ENCODE results near the gene STEAP3. TPM values are rescaled to one million over a fixed set of nuclear protein-coding genes. Genes with fewer than 3 reads are reported as not detected.
"Not testable (repeated sequence)": the region's sequence is repeated elsewhere in the genome, so short reads cannot be mapped to it uniquely, and the experiment has no call there.

STEAP3 gene
- total RNA-seq, 2 experiments from 2014 or later: not detected

GRCh38 chr2:119261493-119262225 is 38.0 kb downstream of the STEAP3 start:
- ChIA-PET CTCF (no interaction called here), POLR2A (no interaction called here)
- Mint-ChIP-seq H3K27ac (no peak overlapping the region), H3K27me3 (peaks cover 5% of the 10 kb centered on the region), H3K4me1 (no peaks in the 10 kb centered on the region), H3K4me3 (no peak overlapping the region), H3K9me3 (no peaks in the 10 kb centered on the region), H3K36me3 (ENCODE audit: low read depth) (no peaks in the 10 kb centered on the region)
- no peak for DNase-seq

DNA sequence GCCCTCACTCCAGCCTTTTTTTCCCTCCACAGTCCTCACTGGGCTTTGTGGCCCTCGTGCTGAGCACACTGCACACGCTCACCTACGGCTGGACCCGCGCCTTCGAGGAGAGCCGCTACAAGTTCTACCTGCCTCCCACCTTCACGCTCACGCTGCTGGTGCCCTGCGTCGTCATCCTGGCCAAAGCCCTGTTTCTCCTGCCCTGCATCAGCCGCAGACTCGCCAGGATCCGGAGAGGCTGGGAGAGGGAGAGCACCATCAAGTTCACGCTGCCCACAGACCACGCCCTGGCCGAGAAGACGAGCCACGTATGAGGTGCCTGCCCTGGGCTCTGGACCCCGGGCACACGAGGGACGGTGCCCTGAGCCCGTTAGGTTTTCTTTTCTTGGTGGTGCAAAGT is 39.4 kb downstream of the STEAP3 start:
- peaks cover 13% of the 10 kb centered on the region for H3K27me3 Mint-ChIP-seq
- no peaks in the 10 kb centered on the region for H3K9me3 Mint-ChIP-seq
- ChIA-PET POLR2A (no interaction called here), CTCF (interaction anchor here (2.8 kb wide), 1 partner anchor 381 kb away, joined by 7 read pairs; no protein-coding TSS in a partner anchor)
- DNase-seq: no peak
- no peak overlapping the region for H3K4me3 Mint-ChIP-seq
- H3K27ac Mint-ChIP-seq: no peak overlapping the region
- no peaks in the 10 kb centered on the region for H3K36me3 Mint-ChIP-seq (ENCODE audit: low read depth)
- H3K4me1 Mint-ChIP-seq: no peaks in the 10 kb centered on the region

- peaks cover 16% of the 10 kb centered on the region for H3K27me3 Mint-ChIP-seq
- no peaks in the 10 kb centered on the region for H3K9me3 Mint-ChIP-seq
- H3K4me1 Mint-ChIP-seq: no peaks in the 10 kb centered on the region
- ChIA-PET POLR2A (no interaction called here), CTCF (interaction anchor here (1.1 to 2.8 kb wide), 2 partner anchors 244 to 382 kb away, joined by 3 to 7 read pairs; no protein-coding TSS in a partner anchor)
- DNase-seq: no peak
- no peaks in the 10 kb centered on the region for H3K36me3 Mint-ChIP-seq (ENCODE audit: low read depth)
- no peak overlapping the region for H3K27ac Mint-ChIP-seq
- H3K4me3 Mint-ChIP-seq: no peak overlapping the region
Measured at GRCh38 chr2:119263656-119264055, 40.0 kb downstream of the STEAP3 start.

GRCh38 chr2:119264781-119265692 is 41.4 kb downstream of the STEAP3 start:
- no peaks in the 10 kb centered on the region for H3K36me3 Mint-ChIP-seq (ENCODE audit: low read depth)
- peaks cover 16% of the 10 kb centered on the region for H3K27me3 Mint-ChIP-seq
- H3K27ac Mint-ChIP-seq: no peak overlapping the region
- no peak overlapping the region for H3K4me3 Mint-ChIP-seq
- H3K9me3 Mint-ChIP-seq: no peaks in the 10 kb centered on the region
- POLR2A ChIA-PET: no interaction called here
- DNase-seq: peak; percentile 32
- CTCF ChIA-PET: interaction anchor here (0.7 to 2.8 kb wide), 5 partner anchors 10 to 383 kb away, joined by 3 to 7 read pairs (median 4); no protein-coding TSS in a partner anchor
- H3K4me1 Mint-ChIP-seq: no peaks in the 10 kb centered on the region

- POLR2A ChIA-PET: no interaction called here
- no peaks in the 10 kb centered on the region for H3K36me3 Mint-ChIP-seq (ENCODE audit: low read depth)
- no peaks in the 10 kb centered on the region for H3K9me3 Mint-ChIP-seq
- H3K4me1 Mint-ChIP-seq: no peaks in the 10 kb centered on the region
- CTCF ChIA-PET: interaction anchor here (0.7 to 1.2 kb wide), 2 partner anchors 14 to 384 kb away, joined by 4 to 6 read pairs; no protein-coding TSS in a partner anchor
- no peak for DNase-seq
- H3K4me3 Mint-ChIP-seq: no peak overlapping the region
- H3K27me3 Mint-ChIP-seq: peaks cover 16% of the 10 kb centered on the region
- H3K27ac Mint-ChIP-seq: no peak overlapping the region
Measured at GRCh38 chr2:119265693-119266066, 42.0 kb downstream of the STEAP3 start.

DNA sequence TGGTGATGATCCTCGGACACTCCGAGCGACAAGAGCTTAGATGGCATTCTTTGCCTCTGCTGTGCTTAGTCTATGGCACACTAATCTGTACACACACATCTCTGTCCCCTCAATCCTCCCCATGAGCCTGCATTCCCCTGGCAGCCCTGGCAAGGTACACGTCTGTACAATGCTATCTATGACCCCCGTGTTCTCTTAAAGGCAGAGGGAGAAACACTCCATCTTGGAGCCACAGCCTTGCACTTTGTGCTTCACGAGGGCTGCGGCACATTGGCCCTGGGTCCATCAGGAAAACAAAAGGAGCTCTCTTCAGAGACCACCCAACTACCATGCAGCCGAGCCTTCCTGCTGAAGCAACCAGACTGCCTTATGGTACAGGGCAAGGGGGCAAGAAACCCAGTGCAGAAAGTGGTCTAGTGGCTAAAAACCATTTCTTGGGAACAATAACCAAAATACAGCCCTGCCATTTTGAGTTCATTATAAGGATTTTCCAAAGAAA is 42.5 kb downstream of the STEAP3 start:
- H3K27ac Mint-ChIP-seq: no peak overlapping the region
- no peak overlapping the region for H3K4me3 Mint-ChIP-seq
- POLR2A ChIA-PET: no interaction called here
- no peak for DNase-seq
- H3K4me1 Mint-ChIP-seq: no peaks in the 10 kb centered on the region
- H3K9me3 Mint-ChIP-seq: no peaks in the 10 kb centered on the region
- no peaks in the 10 kb centered on the region for H3K36me3 Mint-ChIP-seq (ENCODE audit: low read depth)
- peaks cover 16% of the 10 kb centered on the region for H3K27me3 Mint-ChIP-seq
- CTCF ChIA-PET: interaction anchor here (0.7 to 1.2 kb wide), 2 partner anchors 15 to 385 kb away, joined by 4 to 6 read pairs; no protein-coding TSS in a partner anchor

GRCh38 chr2:119267604-119268003 is 44.0 kb downstream of the STEAP3 start:
- Mint-ChIP-seq H3K27me3 (peaks cover 17% of the 10 kb centered on the region), H3K9me3 (no peaks in the 10 kb centered on the region), H3K4me1 (no peaks in the 10 kb centered on the region), H3K27ac (no peak overlapping the region), H3K4me3 (no peak overlapping the region), H3K36me3 (ENCODE audit: low read depth) (no peaks in the 10 kb centered on the region)
- ChIA-PET POLR2A (no interaction called here), CTCF (no interaction called here)
- no peak for DNase-seq

GRCh38 chr2:119276864-119277263 is 53.2 kb downstream of the STEAP3 start:
- peaks cover 3% of the 10 kb centered on the region for H3K27me3 Mint-ChIP-seq
- DNase-seq: no peak
- CTCF ChIA-PET: no interaction called here
- no peaks in the 10 kb centered on the region for H3K9me3 Mint-ChIP-seq
- no peak overlapping the region for H3K4me3 Mint-ChIP-seq
- no peak overlapping the region for H3K27ac Mint-ChIP-seq
- POLR2A ChIA-PET: no interaction called here
- no peaks in the 10 kb centered on the region for H3K4me1 Mint-ChIP-seq
- no peaks in the 10 kb centered on the region for H3K36me3 Mint-ChIP-seq (ENCODE audit: low read depth)

GRCh38 chr2:119278385-119278784 is 54.8 kb downstream of the STEAP3 start:
- H3K27me3 Mint-ChIP-seq; POLR2A ChIA-PET; H3K27ac Mint-ChIP-seq; H3K36me3 Mint-ChIP-seq (ENCODE audit: low read depth); CTCF ChIA-PET; H3K4me1 Mint-ChIP-seq; DNase-seq; H3K4me3 Mint-ChIP-seq; H3K9me3 Mint-ChIP-seq: not testable (repeated sequence)

GRCh38 chr2:119278946-119279345 is 55.3 kb downstream of the STEAP3 start:
- Mint-ChIP-seq H3K27me3 (no peaks in the 10 kb centered on the region), H3K4me3 (no peak overlapping the region), H3K4me1 (no peaks in the 10 kb centered on the region), H3K9me3 (no peaks in the 10 kb centered on the region), H3K36me3 (ENCODE audit: low read depth) (no peaks in the 10 kb centered on the region), H3K27ac (no peak overlapping the region)
- ChIA-PET POLR2A (no interaction called here), CTCF (no interaction called here)
- DNase-seq: no peak

DNA sequence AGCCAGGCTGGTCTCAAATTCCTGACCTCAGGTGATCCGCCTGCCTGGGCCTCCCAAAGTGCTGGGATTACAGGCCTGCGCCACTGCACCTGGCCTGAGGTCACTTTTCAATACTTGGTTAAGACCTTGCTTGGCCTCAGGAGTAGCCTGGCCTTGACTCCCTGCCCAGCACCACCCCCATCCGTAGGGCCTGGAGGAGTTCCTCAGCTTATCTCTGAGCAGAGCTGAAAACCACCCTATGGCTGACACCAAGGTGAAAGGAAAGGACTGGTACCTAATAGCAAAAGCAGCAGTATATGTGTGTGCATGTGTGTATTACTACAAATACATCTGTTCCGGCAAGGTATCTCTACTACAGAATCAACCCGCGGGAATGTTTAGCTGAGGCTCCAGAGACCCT is 56.0 kb downstream of the STEAP3 start:
- no peaks in the 10 kb centered on the region for H3K27me3 Mint-ChIP-seq
- no peak overlapping the region for H3K4me3 Mint-ChIP-seq
- H3K4me1 Mint-ChIP-seq: no peaks in the 10 kb centered on the region
- ChIA-PET POLR2A (no interaction called here), CTCF (interaction anchor here (0.7 kb wide), 1 partner anchor 1166 kb away, joined by 4 read pairs; no protein-coding TSS in a partner anchor)
- no peak for DNase-seq
- no peaks in the 10 kb centered on the region for H3K36me3 Mint-ChIP-seq (ENCODE audit: low read depth)
- no peak overlapping the region for H3K27ac Mint-ChIP-seq
- no peaks in the 10 kb centered on the region for H3K9me3 Mint-ChIP-seq

GRCh38 chr2:119280680-119281079 is 57.0 kb downstream of the STEAP3 start:
- no peak overlapping the region for H3K4me3 Mint-ChIP-seq

More at GRCh38 chr2:119280680-119281079, 57.0 kb downstream of the STEAP3 start:
- Mint-ChIP-seq H3K36me3 (ENCODE audit: low read depth) (no peaks in the 10 kb centered on the region), H3K27me3 (no peaks in the 10 kb centered on the region), H3K27ac (no peak overlapping the region), H3K9me3 (no peaks in the 10 kb centered on the region), H3K4me1 (no peaks in the 10 kb centered on the region)
- ChIA-PET CTCF (interaction anchor here (1.0 kb wide), 3 partner anchors 10 to 16 kb away, joined by 3 to 4 read pairs (median 3); no protein-coding TSS in a partner anchor), POLR2A (no interaction called here)
- no peak for DNase-seq

All from activated CD4-positive, alpha-beta memory T cell treated with anti-CD3 and anti-CD28 coated beads, Interleukin-2, amount 10 ng/mL, durations not matched to agents 7 days and 5 days (primary cell).